ENCODE data around the gene ECI1.

The ECI1 gene

GRCh38 chr16:2251296-2252111 lies at the start of gene ECI1:
Gene ECI1 (minus strand): TSS chr16:2251587. CDS start chr16:2251566, 21 bp downstream.
- peak; percentile 65 for DNase-seq

GRCh38 chr16:2299915-2300192 lies 48.5 kb upstream of the ECI1 start:
- DNase-seq, result no peak

- no peak for DNase-seq
Observed at GRCh38 chr16:2299121-2299914, 47.9 kb upstream of the ECI1 start.

- no peak for DNase-seq
Observed at GRCh38 chr16:2298621-2299020, 47.2 kb upstream of the ECI1 start.

GRCh38 chr16:2297506-2297860 lies 46.1 kb upstream of the ECI1 start:
- no peak for DNase-seq

- no peak for DNase-seq
Observed at GRCh38 chr16:2296661-2297505, 45.5 kb upstream of the ECI1 start.

GRCh38 chr16:2295056-2295798 lies 43.8 kb upstream of the ECI1 start:
- no peak for DNase-seq

GRCh38 chr16:2292221-2292620 lies 40.8 kb upstream of the ECI1 start:
- no peak for DNase-seq

- no peak for DNase-seq
Observed at GRCh38 chr16:2289282-2289681, 37.9 kb upstream of the ECI1 start.

GRCh38 chr16:2288726-2289125 lies 37.3 kb upstream of the ECI1 start:
- no peak for DNase-seq

- DNase-seq, result no peak
Observed at GRCh38 chr16:2287916-2288547, 36.6 kb upstream of the ECI1 start.

GRCh38 chr16:2286550-2286949 lies 35.2 kb upstream of the ECI1 start:
- DNase-seq, result no peak

GRCh38 chr16:2285731-2286191 lies 34.4 kb upstream of the ECI1 start:
- no peak for DNase-seq

- DNase-seq, result no peak
Observed at GRCh38 chr16:2284797-2285576, 33.6 kb upstream of the ECI1 start.

GRCh38 chr16:2284001-2284770 lies 32.8 kb upstream of the ECI1 start:
- no peak for DNase-seq

- no peak for DNase-seq
Observed at GRCh38 chr16:2282866-2283555, 31.6 kb upstream of the ECI1 start.

- no peak for DNase-seq
Observed at GRCh38 chr16:2282262-2282661, 30.9 kb upstream of the ECI1 start.

GRCh38 chr16:2280981-2281542 lies 29.7 kb upstream of the ECI1 start:
- DNase-seq, result no peak

- no peak for DNase-seq
Observed at GRCh38 chr16:2280461-2280860, 29.1 kb upstream of the ECI1 start.

Measured in NCI-H748 treated with DMSO at 0.1 percent for 48 hours (cell line).